GM23248 (cell line): ENCODE data around the gene PFDN1. TPM values are rescaled to one million over a fixed set of nuclear protein-coding genes. Genes with fewer than 3 reads are reported as not detected.

Source experiments
- DNase-seq: peaks from one replicate; pipeline ENCODE4 v3.0.0-alpha.2; 2015
- H2AFZ ChIP-seq: fragments of 200-600 bp; sonication (generic); 2 replicates; pipeline ENCODE4 v1.6.1; 2016; ENCODE audit warnings: antibody characterized with exemption
- H3F3A ChIP-seq: fragments of 200-600 bp; sonication (generic); 2 replicates; pipeline ENCODE4 v1.6.1; 2016; ENCODE audit warnings: mild to moderate bottlenecking, antibody characterized with exemption, mixed run types; ENCODE audit not compliant: insufficient read depth
- H3K27ac ChIP-seq: fragments of 200-600 bp; sonication (generic); 2 replicates; pipeline ENCODE4 v1.5.1; 2016; ENCODE audit warnings: mild to moderate bottlenecking
- H3K27me3 ChIP-seq: fragments of 200-600 bp; sonication (generic); replicated peaks from 2 replicates; pipeline ENCODE4 v1.6.1; 2016; ENCODE audit warnings: mild to moderate bottlenecking; ENCODE audit not compliant: insufficient read depth
- H3K36me3 ChIP-seq: fragments of 200-600 bp; sonication (generic); 2 replicates; pipeline ENCODE4 v1.6.1; 2016; ENCODE audit warnings: low read depth, mild to moderate bottlenecking
- H3K4me1 ChIP-seq: fragments of 200-600 bp; sonication (generic); 2 replicates; pipeline ENCODE4 v1.6.1; 2016; ENCODE audit warnings: mild to moderate bottlenecking; ENCODE audit not compliant: insufficient read depth
- H3K4me2 ChIP-seq: fragments of 200-600 bp; sonication (generic); one replicate; pipeline ENCODE4 v1.6.1; 2016; ENCODE audit warnings: mild to moderate bottlenecking; ENCODE audit not compliant: unreplicated experiment
- H3K4me3 ChIP-seq: fragments of 200-600 bp; sonication (generic); 2 replicates; pipeline ENCODE4 v1.5.1; 2016; ENCODE audit warnings: mild to moderate bottlenecking
- H3K79me2 ChIP-seq: fragments of 200-600 bp; sonication (generic); 2 replicates; pipeline ENCODE4 v1.6.1; 2016; ENCODE audit warnings: mild to moderate bottlenecking; ENCODE audit not compliant: insufficient read depth
- H3K9ac ChIP-seq: fragments of 200-600 bp; sonication (generic); 2 replicates; pipeline ENCODE4 v1.6.1; 2016; ENCODE audit warnings: mild to moderate bottlenecking
- H3K9me2 ChIP-seq: fragments of 200-600 bp; sonication (generic); 2 replicates; pipeline ENCODE4 v1.6.1; 2016; ENCODE audit warnings: mixed run types, mild to moderate bottlenecking, moderate library complexity; ENCODE audit not compliant: insufficient read depth
- H3K9me3 ChIP-seq: fragments of 200-600 bp; sonication (generic); one replicate; pipeline ENCODE4 v1.6.1; 2017; ENCODE audit warnings: low read depth
- H4K20me1 ChIP-seq: fragments of 200-600 bp; sonication (generic); 2 replicates; pipeline ENCODE4 v1.6.0; 2016; ENCODE audit not compliant: insufficient read depth
- EZH2 ChIP-seq: fragments of 200-600 bp; sonication (generic); IDR thresholded peaks from 2 replicates; pipeline ENCODE4 v1.6.1; 2018; ENCODE audit warnings: antibody characterized with exemption, mild to moderate bottlenecking; ENCODE audit not compliant: insufficient read depth, poor library complexity, severe bottlenecking
- EZH2phosphoT487 ChIP-seq: fragments of 200-600 bp; sonication (generic); IDR thresholded peaks from 2 replicates; pipeline ENCODE4 v1.6.1; 2018; ENCODE audit warnings: antibody characterized with exemption, moderate library complexity, mild to moderate bottlenecking, low read depth; ENCODE audit not compliant: insufficient read depth
- WGBS, 2 experiments: methylation state at CpG; one replicate each; pipeline ENCODE4 v1.1.6; 2015 to 2017; ENCODE audit warnings: low lambda C conversion rate in 2 of 2, low coverage in 1 of 2; ENCODE audit errors: missing lambda C conversion rate in 2 of 2; 5-methylcytosine and 5-hydroxymethylcytosine counted together
- in situ Hi-C: fragments of 300-500 bp; cut with MboI; formaldehyde crosslinking; loops from 2 replicates; pipeline ENCODE4 v1.15.0; 2020
- polyA plus RNA-seq: library from polyadenylated mRNA; unstranded; fragments of >200 nt; fragmentation: Nextera tagmentation; extraction: Ambion mirVana; gene quantifications from 2 replicates; pipeline ENCODE4 v1.2.1, GENCODE V29; 2016
- total RNA-seq: library from RNA; depleted of rRNA; stranded (reverse); fragments of >200 nt; shearing (Covaris generic); gene quantifications from 2 replicates; pipeline ENCODE4 v1.2.3, GENCODE V29; 2014

The PFDN1 gene
- total and polyA plus RNA-seq, 2 experiments from 2014 or later, result 95.8 to 99.9 TPM

DNA sequence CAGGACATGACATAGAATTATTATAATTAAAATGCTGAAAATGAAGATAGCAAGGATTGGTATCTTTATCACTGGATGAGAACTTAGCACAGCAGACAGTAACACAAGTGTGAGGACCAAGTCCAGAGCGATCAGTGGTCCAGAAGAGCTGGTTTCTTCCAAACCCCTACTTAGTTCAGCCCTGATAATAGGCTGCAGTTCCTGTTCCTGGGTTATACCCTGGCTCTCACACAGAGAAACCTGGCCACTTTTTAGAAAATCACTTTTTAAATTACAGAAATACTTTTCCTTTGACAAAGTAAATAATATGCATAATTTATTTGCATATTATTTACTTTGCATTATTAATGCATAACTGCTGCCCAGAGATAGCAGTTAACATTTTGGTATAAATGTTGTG is 87.6 kb downstream of the PFDN1 start:
- no peaks in the 10 kb centered on the region for H3K79me2 ChIP-seq
- no peak for DNase-seq
- no peak overlapping the region for H2AFZ ChIP-seq
- no peak overlapping the region for H3K27ac ChIP-seq
- WGBS, 2 experiments, result 100% methylated on average over 1 of the region's 1 CpG
- H3K4me2 ChIP-seq, result no peak overlapping the region
- TF ChIP-seq EZH2phosphoT487 (no peak), EZH2 (no peak)
- in situ Hi-C loops, result no loop called here
- H3K9ac ChIP-seq, result no peak overlapping the region
- H3K27me3 ChIP-seq, result no peaks in the 10 kb centered on the region
- peaks cover 11% of the 10 kb centered on the region for H3F3A ChIP-seq
- H3K9me3 ChIP-seq, result no peaks in the 10 kb centered on the region
- H3K36me3 ChIP-seq, result no peaks in the 10 kb centered on the region
- no peaks in the 10 kb centered on the region for H3K9me2 ChIP-seq
- peaks cover 7% of the 10 kb centered on the region for H3K4me1 ChIP-seq
- no peak overlapping the region for H3K4me3 ChIP-seq
- H4K20me1 ChIP-seq, result no peaks in the 10 kb centered on the region

DNA sequence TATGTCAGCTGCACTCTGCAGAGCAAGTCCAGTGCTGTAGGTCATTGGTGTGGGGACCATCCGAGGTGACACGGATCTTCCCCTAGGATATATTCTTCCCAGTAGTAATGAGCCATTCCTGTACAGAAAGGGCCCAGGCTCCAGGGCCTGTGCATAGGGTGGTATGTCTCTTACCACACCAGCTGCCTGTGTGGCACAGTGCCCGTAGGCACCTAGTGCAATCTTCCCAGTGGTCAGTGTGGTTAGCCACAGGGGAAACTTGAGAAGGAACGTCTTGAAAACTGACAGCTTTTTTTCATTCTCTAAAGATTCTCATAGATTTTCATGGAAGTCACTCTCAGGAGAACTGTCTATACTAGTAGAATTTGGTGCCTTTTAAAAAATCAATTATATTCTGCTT is 88.1 kb downstream of the PFDN1 start:
- Histone ChIP-seq H3K36me3 (no peaks in the 10 kb centered on the region), H4K20me1 (no peaks in the 10 kb centered on the region), H3K79me2 (no peaks in the 10 kb centered on the region), H3K9ac (no peak overlapping the region), H3K27ac (no peak overlapping the region), H3K9me2 (no peaks in the 10 kb centered on the region), H3K4me3 (no peak overlapping the region), H3K27me3 (no peaks in the 10 kb centered on the region), H3F3A (peaks cover 7% of the 10 kb centered on the region), H3K4me2 (no peak overlapping the region), H2AFZ (no peak overlapping the region), H3K4me1 (peaks cover 3% of the 10 kb centered on the region), H3K9me3 (no peaks in the 10 kb centered on the region)
- in situ Hi-C loops, result no loop called here
- TF ChIP-seq EZH2phosphoT487, result no peak
- no peak for TF ChIP-seq EZH2
- 68 to 69% methylated on average over 4 of the region's 4 CpGs for WGBS, 2 experiments
- DNase-seq, result peak; percentile 38

DNA sequence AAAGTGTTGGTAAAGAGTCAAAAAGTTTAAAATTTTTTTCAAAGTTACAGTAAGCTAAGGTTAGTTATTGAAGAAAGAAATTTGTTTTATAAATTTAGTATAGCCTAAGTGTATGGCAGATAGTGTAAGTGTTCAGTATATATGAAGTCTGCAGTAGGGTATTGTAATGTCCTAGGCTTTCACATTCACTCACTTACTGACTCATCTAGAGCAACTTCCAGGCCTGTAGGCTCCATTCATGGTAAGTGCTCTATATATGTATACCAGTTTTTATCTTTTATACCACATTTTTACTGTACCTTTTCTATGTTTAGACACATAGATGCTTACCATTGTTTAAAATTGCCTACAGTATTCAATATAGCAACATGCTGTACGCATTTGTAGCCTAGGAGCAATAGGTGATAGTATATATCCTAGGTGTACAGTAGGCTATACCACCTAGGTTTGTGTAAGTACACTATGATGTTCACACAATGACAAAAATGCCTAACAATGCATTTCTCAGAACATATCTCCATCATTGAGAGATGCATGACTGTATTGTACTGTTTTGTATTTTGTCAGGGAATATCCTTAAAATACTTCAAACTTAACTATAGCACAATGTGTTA is 89.4 kb downstream of the PFDN1 start:
- no peaks in the 10 kb centered on the region for H3K36me3 ChIP-seq
- H3F3A ChIP-seq, result no peaks in the 10 kb centered on the region
- no peaks in the 10 kb centered on the region for H4K20me1 ChIP-seq
- in situ Hi-C loops, result no loop called here
- no peak overlapping the region for H3K27ac ChIP-seq
- H3K9ac ChIP-seq, result no peak overlapping the region
- no peaks in the 10 kb centered on the region for H3K27me3 ChIP-seq
- no peak overlapping the region for H3K4me3 ChIP-seq
- H2AFZ ChIP-seq, result no peak overlapping the region
- 97% methylated on average over 1 of the region's 1 CpG for WGBS, 2 experiments
- H3K9me2 ChIP-seq, result no peaks in the 10 kb centered on the region
- no peaks in the 10 kb centered on the region for H3K9me3 ChIP-seq
- H3K79me2 ChIP-seq, result no peaks in the 10 kb centered on the region
- TF ChIP-seq EZH2 (no peak), EZH2phosphoT487 (no peak)
- no peak for DNase-seq
- no peak overlapping the region for H3K4me2 ChIP-seq
- H3K4me1 ChIP-seq, result no peaks in the 10 kb centered on the region

DNA sequence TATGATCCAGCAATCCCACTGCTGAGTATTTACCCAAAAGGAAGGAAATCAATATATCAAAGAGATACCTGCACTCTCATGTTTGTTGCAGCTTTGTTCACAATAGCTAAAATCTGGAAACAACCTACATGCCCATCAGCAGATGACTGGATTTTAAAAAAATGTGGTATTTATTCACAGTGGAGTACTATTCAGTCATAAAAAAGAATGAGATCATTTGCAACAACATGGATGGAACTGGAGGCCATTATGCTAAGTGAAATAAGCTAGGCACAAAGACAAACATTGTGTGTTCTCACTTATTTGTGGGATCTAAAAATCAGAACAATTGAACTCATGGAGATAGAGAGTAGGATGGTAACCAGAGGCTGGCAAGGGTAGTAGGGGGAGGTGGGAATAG is 94.8 kb downstream of the PFDN1 start:
- Histone ChIP-seq H3K4me3 (no peak overlapping the region), H3K27me3 (no peaks in the 10 kb centered on the region), H3F3A (no peaks in the 10 kb centered on the region), H3K27ac (no peak overlapping the region), H3K4me2 (no peak overlapping the region), H3K36me3 (peaks cover 3% of the 10 kb centered on the region; the same call in 1 of the 2 replicates), H4K20me1 (no peaks in the 10 kb centered on the region), H2AFZ (no peak overlapping the region), H3K4me1 (peaks cover 11% of the 10 kb centered on the region), H3K79me2 (no peaks in the 10 kb centered on the region), H3K9me2 (no peaks in the 10 kb centered on the region), H3K9me3 (no peaks in the 10 kb centered on the region), H3K9ac (no peak overlapping the region)
- TF ChIP-seq EZH2, result no peak
- no peak for TF ChIP-seq EZH2phosphoT487
- in situ Hi-C loops, result no loop called here
- no peak for DNase-seq
